ENCODE results near the gene MAP7.
"Not testable (repeated sequence)": the region's sequence is repeated elsewhere in the genome, so short reads cannot be mapped to it uniquely, and the experiment has no call there.

MAP7 gene

GRCh38 chr6:136464874-136465273 lies 85.3 kb downstream of the MAP7 start:
- no peak for DNase-seq

- no peak for DNase-seq
Observed at GRCh38 chr6:136464148-136464547, 86.1 kb downstream of the MAP7 start.

- DNase-seq = no peak
Observed at GRCh38 chr6:136463743-136464142, 86.5 kb downstream of the MAP7 start.

- no peak for DNase-seq
Observed at GRCh38 chr6:136446579-136447187, 103.5 kb downstream of the MAP7 start.

GRCh38 chr6:136446145-136446544 lies 104.1 kb downstream of the MAP7 start:
- DNase-seq = no peak

GRCh38 chr6:136445063-136445462 lies 105.2 kb downstream of the MAP7 start:
- DNase-seq = no peak

GRCh38 chr6:136440203-136440602 lies 110.0 kb downstream of the MAP7 start:
- DNase-seq = no peak

- no peak for DNase-seq
Observed at GRCh38 chr6:136439514-136440190, 110.6 kb downstream of the MAP7 start.

GRCh38 chr6:136438441-136438840 lies 111.8 kb downstream of the MAP7 start:
- DNase-seq = no peak

GRCh38 chr6:136437246-136437645 lies 113.0 kb downstream of the MAP7 start:
- no peak for DNase-seq

GRCh38 chr6:136435101-136435500 lies 115.1 kb downstream of the MAP7 start:
- DNase-seq = no peak

- DNase-seq = not testable (repeated sequence)
Observed at GRCh38 chr6:136431306-136431705, 118.9 kb downstream of the MAP7 start.

- DNase-seq = peak; percentile 42
Observed at GRCh38 chr6:136429264-136430065, 120.8 kb downstream of the MAP7 start.

GRCh38 chr6:136427378-136427717 lies 122.9 kb downstream of the MAP7 start:
- no peak for DNase-seq

- DNase-seq = no peak
Observed at GRCh38 chr6:136426627-136427377, 123.4 kb downstream of the MAP7 start.

- DNase-seq = no peak
Observed at GRCh38 chr6:136425793-136426192, 124.4 kb downstream of the MAP7 start.

- no peak for DNase-seq
Observed at GRCh38 chr6:136424901-136425300, 125.3 kb downstream of the MAP7 start.

- DNase-seq = no peak
Observed at GRCh38 chr6:136424450-136424849, 125.8 kb downstream of the MAP7 start.

- no peak for DNase-seq
Observed at GRCh38 chr6:136421537-136422158, 128.6 kb downstream of the MAP7 start.

- DNase-seq = no peak
Observed at GRCh38 chr6:136420853-136421252, 129.4 kb downstream of the MAP7 start.

- DNase-seq = no peak
Observed at GRCh38 chr6:136415351-136416007, 134.7 kb downstream of the MAP7 start.

GRCh38 chr6:136412410-136412809 lies 137.8 kb downstream of the MAP7 start:
- no peak for DNase-seq
